ENCODE data around the gene MYO7B.

DNA sequence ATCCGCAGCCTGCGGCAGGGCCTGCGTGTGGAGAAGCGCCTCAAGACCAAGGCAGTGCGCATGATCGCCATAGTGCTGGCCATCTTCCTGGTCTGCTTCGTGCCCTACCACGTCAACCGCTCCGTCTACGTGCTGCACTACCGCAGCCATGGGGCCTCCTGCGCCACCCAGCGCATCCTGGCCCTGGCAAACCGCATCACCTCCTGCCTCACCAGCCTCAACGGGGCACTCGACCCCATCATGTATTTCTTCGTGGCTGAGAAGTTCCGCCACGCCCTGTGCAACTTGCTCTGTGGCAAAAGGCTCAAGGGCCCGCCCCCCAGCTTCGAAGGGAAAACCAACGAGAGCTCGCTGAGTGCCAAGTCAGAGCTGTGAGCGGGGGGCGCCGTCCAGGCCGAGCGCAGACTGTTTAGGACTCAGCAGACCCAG is 115.9 kb downstream of the MYO7B start:
- TF ChIP-seq, protein P1, sequence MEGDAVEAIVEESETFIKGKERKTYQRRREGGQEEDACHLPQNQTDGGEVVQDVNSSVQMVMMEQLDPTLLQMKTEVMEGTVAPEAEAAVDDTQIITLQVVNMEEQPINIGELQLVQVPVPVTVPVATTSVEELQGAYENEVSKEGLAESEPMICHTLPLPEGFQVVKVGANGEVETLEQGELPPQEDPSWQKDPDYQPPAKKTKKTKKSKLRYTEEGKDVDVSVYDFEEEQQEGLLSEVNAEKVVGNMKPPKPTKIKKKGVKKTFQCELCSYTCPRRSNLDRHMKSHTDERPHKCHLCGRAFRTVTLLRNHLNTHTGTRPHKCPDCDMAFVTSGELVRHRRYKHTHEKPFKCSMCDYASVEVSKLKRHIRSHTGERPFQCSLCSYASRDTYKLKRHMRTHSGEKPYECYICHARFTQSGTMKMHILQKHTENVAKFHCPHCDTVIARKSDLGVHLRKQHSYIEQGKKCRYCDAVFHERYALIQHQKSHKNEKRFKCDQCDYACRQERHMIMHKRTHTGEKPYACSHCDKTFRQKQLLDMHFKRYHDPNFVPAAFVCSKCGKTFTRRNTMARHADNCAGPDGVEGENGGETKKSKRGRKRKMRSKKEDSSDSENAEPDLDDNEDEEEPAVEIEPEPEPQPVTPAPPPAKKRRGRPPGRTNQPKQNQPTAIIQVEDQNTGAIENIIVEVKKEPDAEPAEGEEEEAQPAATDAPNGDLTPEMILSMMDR (IDR thresholded peaks at IDR 0.05; ENCODE audit: poor library complexity): no peak
- TF ChIP-seq EZH2phosphoT487 (IDR thresholded peaks at IDR 0.05; ENCODE audit: low read depth, severe bottlenecking, unreplicated experiment): no peak

Data from hepatocyte (in vitro differentiated cells).